Endometrial microvascular endothelial cells (primary cell): ENCODE measurements around the gene TMEM235. TPM values are rescaled to one million over a fixed set of nuclear protein-coding genes. Genes with fewer than 3 reads are reported as not detected.

ENCODE experiments used
- in situ Hi-C: cut with HindIII; loops from 2 replicates; pipeline ENCODE4 v1.10.0; 2017; ENCODE audit warnings: low sequenced_read_pairs, low pct_unique_long_range_greater_than_20kb; ENCODE audit errors: inconsistent ontology term
- total RNA-seq: library from RNA; depleted of rRNA; stranded (reverse); fragments of >200 nt; gene quantifications from one replicate; pipeline ENCODE4 v1.2.3, GENCODE V29; 2015; ENCODE audit errors: inconsistent ontology term

TMEM235 gene
- total RNA-seq, 1 donor from 2014 or later, result not detected

DNA sequence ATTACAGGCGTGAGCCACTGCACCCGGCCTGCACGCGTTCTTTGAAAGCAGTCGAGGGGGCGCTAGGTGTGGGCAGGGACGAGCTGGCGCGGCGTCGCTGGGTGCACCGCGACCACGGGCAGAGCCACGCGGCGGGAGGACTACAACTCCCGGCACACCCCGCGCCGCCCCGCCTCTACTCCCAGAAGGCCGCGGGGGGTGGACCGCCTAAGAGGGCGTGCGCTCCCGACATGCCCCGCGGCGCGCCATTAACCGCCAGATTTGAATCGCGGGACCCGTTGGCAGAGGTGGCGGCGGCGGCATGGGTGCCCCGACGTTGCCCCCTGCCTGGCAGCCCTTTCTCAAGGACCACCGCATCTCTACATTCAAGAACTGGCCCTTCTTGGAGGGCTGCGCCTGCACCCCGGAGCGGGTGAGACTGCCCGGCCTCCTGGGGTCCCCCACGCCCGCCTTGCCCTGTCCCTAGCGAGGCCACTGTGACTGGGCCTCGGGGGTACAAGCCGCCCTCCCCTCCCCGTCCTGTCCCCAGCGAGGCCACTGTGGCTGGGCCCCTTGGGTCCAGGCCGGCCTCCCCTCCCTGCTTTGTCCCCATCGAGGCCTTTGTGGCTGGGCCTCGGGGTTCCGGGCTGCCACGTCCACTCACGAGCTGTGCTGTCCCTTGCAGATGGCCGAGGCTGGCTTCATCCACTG lies 17.3 kb upstream of the TMEM235 start, which contains the start of gene BIRC5:
Gene BIRC5 (plus strand): TSS at position 238 of the 690 bp plus-strand sequence. CDS start 64 bp downstream, at position 302.
- in situ Hi-C loops, result no loop called here

GRCh38 chr17:78214706-78215061 lies 16.7 kb upstream of the TMEM235 start:
- in situ Hi-C loops, result no loop called here

DNA sequence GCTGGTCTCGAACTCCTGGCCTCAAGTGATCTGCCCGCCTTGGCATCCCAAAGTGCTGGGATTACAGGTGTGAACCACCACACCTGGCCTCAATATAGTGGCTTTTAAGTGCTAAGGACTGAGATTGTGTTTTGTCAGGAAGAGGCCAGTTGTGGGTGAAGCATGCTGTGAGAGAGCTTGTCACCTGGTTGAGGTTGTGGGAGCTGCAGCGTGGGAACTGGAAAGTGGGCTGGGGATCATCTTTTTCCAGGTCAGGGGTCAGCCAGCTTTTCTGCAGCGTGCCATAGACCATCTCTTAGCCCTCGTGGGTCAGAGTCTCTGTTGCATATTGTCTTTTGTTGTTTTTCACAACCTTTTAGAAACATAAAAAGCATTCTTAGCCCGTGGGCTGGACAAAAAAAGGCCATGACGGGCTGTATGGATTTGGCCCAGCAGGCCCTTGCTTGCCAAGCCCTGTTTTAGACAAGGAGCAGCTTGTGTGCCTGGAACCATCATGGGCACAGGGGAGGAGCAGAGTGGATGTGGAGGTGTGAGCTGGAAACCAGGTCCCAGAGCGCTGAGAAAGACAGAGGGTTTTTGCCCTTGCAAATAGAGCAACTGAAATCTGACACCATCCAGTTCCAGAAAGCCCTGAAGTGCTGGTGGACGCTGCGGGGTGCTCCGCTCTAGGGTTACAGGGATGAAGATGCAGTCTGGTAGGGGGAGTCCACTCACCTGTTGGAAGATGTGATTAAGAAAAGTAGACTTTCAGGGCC lies 11.9 kb upstream of the TMEM235 start:
- in situ Hi-C loops, result no loop called here

DNA sequence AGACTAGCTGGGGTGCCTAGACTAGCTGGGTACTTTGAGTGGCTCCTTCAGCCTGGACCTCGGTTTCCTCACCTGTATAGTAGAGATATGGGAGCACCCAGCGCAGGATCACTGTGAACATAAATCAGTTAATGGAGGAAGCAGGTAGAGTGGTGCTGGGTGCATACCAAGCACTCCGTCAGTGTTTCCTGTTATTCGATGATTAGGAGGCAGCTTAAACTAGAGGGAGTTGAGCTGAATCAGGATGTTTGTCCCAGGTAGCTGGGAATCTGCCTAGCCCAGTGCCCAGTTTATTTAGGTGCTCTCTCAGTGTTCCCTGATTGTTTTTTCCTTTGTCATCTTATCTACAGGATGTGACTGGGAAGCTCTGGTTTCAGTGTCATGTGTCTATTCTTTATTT lies 8.4 kb upstream of the TMEM235 start:
- in situ Hi-C loops, result no loop called here

DNA sequence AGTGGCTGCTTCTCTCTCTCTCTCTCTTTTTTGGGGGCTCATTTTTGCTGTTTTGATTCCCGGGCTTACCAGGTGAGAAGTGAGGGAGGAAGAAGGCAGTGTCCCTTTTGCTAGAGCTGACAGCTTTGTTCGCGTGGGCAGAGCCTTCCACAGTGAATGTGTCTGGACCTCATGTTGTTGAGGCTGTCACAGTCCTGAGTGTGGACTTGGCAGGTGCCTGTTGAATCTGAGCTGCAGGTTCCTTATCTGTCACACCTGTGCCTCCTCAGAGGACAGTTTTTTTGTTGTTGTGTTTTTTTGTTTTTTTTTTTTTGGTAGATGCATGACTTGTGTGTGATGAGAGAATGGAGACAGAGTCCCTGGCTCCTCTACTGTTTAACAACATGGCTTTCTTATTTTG lies 7.7 kb upstream of the TMEM235 start:
- in situ Hi-C loops, result no loop called here

- in situ Hi-C loops, result no loop called here
These were observed 7.0 kb upstream of the TMEM235 start for GRCh38 chr17:78224231-78225087.

DNA sequence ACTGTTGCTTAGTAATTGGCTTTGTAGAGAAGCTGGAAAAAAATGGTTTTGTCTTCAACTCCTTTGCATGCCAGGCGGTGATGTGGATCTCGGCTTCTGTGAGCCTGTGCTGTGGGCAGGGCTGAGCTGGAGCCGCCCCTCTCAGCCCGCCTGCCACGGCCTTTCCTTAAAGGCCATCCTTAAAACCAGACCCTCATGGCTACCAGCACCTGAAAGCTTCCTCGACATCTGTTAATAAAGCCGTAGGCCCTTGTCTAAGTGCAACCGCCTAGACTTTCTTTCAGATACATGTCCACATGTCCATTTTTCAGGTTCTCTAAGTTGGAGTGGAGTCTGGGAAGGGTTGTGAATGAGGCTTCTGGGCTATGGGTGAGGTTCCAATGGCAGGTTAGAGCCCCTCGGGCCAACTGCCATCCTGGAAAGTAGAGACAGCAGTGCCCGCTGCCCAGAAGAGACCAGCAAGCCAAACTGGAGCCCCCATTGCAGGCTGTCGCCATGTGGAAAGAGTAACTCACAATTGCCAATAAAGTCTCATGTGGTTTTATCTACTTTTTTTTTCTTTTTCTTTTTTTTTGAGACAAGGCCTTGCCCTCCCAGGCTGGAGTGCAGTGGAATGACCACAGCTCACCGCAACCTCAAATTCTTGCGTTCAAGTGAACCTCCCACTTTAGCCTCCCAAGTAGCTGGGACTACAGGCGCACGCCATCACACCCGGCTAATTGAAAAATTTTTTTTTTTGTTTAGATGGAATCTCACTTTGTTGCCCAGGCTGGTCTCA lies 6.2 kb upstream of the TMEM235 start:
- in situ Hi-C loops, result no loop called here

DNA sequence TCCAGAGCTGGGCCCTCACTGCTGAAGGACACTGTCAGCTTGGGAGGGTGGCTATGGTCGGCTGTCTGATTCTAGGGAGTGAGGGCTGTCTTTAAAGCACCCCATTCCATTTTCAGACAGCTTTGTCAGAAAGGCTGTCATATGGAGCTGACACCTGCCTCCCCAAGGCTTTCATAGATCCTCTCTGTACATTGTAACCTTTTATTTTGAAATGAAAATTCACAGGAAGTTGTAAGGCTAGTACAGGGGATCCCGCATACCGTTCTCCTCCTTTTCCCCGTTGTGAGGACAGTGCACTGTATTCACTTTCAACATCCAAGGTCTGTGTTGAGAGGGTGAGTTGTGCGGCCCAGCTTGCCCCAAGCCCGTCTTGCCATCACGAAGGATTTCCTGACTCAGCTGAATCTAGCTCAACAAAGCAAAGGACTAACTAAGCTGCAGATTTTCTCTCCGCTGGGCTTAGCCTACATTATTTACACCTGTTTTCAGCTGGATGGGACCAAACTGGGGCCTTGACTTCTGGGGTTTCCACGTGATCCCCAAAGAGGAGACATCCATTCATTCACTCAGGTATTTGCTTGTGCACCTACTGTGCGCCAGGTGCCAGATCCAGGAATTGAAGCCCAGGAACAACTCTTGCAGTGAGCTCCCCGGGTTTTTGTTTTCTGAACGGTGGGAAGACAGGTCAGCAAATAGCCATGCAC lies 5.2 kb upstream of the TMEM235 start:
- in situ Hi-C loops, result no loop called here

GRCh38 chr17:78226759-78227454 lies 4.5 kb upstream of the TMEM235 start:
- in situ Hi-C loops, result no loop called here

DNA sequence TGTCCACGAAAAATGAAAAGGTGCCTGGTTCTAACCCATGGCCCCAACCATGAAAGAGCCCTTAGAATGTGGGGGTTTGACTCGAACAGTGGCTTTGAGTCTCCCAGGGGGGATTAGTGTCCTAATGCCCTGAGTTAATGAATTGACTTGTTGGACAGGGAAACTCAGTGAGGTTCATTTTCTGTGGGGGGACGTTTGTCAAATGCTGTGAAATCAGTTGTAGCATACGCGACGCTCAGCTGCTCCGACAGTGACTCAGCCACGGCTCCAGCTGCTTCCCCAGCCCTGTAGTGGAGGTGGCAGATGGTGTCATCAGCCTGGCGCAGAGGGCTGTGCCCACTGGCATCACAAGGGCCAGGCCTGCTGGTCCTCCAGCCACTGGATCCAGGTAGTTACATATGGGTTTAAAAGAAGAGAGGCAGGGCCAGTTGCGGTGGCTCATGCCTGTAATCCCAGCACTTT lies 3.9 kb upstream of the TMEM235 start:
- in situ Hi-C loops, result no loop called here

- in situ Hi-C loops, result no loop called here
These were observed 3.3 kb upstream of the TMEM235 start for GRCh38 chr17:78228176-78228575.

GRCh38 chr17:78230252-78230962 lies 1.0 kb upstream of the TMEM235 start:
- in situ Hi-C loops, result no loop called here

GRCh38 chr17:78231991-78232858 lies 794 bp downstream of the TMEM235 start:
- in situ Hi-C loops, result no loop called here

- in situ Hi-C loops, result no loop called here
These were observed 1.4 kb downstream of the TMEM235 start for GRCh38 chr17:78232859-78233173.

GRCh38 chr17:78233678-78234077 lies 2.2 kb downstream of the TMEM235 start:
- in situ Hi-C loops, result no loop called here

DNA sequence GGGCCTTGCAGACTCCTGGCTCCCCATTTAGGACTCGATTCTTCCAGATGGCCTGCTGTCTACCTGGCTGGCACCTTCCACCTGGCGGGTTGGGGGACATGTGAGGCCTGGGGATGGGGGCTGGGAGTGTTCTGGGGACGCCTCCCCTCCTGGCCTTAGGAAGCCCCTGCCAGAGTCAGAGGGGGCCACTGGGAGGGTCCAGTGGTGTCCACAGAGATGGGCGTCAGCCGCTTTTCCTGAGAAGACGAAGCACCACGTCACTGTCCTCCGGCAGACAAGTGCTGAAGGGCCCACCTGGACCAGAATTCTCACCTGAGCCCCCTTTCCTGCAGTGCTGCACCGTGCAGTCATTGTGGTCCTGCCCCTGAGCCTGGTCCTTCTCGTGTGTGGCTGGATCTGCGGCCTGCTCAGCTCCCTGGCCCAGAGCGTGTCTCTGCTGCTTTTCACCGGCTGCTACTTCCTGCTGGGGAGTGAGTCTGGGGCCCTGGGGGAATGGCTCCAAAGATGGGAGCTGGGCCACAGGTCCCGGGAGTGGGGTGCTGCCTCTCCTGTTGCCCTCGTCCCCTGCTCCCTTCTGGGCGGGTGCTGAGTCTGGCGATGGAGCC lies 2.9 kb downstream of the TMEM235 start:
- in situ Hi-C loops, result no loop called here
